AG20443 (cell line): Measurements from ENCODE around the gene CFAP65.

Source experiments
- DNase-seq: peaks from one replicate; pipeline ENCODE4 v3.0.0; 2012; ENCODE audit warnings: low spot score, mixed read lengths

Gene CFAP65

DNA sequence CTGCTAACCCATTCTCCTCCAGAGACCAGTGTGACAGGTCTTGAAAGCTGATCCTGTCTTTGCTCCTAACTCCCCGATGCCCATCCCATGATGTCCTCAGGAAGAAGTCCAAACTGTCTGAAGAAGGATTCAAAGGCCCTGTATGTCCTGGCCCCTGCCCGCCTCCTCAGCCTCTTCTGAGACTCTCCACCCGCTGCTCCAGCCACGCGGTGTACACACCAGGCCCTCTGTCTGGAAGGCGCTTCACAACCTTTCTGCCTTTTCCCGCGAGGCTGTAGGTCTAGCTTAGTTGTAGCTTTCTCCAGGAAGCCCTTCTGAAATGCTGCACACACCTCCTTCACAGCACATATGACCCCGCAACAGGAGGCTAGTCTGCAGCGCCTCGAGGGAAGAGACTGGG is 24.6 kb downstream of the CFAP65 start:
- DNase-seq, result no peak

DNA sequence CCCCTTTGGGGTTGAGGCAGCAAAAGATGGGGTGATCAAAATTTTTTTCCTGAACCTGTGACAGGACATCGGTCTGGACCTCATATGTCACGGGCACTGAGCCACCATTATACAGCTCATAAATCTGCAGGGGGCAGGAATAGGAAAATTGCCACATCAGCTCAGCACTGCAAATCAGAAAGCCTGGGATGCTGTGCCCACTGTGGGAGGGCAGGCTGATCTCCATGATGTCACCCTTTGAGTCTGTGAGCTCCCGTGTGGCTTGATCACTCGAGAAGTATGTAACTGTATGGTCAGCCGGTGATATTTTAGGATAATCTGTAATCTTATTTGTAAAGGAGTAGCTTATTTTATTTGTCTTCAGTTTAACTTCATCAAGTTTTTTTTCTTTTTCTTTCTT is 30.4 kb downstream of the CFAP65 start:
- DNase-seq, result no peak

DNA sequence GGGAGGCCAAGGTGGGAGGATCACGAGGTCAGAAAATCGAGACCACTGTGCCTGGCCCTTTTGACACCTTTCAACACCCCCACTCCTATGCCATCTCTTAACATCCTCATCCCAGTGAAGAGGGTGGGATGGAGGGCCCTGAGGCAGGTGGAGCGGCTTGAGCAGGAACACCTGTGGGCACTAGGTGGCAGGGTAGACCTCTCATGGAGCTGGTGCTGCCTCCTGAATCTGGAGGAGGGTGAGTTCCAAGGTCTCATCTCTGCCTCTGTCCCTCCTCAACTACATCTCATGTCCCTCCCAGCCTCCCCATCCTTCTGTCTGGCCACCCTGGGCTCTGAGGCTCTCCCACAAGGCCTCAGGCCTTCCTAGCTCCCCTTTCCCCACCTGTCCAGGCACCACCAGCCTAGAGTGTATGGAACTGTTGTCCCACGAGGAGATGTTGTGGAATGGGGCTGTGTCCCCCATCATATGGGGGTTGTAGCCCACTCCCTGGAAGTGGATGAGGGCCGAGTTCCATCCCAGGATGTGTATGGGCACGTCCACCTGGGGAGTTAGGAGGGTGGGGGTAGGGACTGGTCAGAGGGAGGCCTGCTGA is 31.1 kb downstream of the CFAP65 start:
- no peak for DNase-seq

DNA sequence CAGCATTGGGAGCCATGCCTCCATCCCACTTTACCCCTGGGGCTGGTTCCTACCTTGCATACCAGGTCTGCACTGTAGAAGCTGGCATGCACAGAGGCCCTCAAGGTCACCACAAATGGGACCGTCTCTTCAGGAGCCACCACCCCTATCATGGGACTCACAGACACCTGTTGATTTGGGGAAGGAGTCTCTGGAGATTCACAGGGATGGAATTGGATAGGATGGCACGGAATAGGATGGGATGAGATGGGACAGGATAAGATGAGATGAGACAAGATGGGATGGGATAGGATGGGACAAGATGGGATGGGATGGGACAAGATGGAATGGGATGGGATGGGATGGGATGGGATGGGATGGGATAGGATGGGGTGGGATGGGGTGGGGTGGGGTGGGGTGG is 32.0 kb downstream of the CFAP65 start:
- DNase-seq, result no peak

DNA sequence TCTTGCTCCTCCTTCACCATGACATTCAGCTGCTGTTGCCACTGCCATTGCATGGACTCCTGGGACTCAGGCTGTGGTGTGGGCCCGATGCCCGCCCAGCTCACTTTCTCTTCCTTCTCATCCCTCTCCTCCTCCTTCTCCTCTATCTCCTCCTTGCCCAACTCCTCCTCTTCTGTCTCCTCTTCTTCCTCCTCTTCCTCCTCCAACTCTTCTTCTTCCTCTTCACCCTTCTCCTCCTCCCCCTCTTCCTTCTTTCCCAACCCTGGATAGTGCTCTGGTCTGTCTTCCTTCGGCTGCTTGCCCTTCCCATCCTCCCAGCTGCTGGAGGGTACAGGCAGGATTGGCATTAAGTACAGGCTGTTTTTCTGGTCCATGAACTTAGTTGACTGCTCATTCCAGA is 37.3 kb downstream of the CFAP65 start:
- no peak for DNase-seq

DNA sequence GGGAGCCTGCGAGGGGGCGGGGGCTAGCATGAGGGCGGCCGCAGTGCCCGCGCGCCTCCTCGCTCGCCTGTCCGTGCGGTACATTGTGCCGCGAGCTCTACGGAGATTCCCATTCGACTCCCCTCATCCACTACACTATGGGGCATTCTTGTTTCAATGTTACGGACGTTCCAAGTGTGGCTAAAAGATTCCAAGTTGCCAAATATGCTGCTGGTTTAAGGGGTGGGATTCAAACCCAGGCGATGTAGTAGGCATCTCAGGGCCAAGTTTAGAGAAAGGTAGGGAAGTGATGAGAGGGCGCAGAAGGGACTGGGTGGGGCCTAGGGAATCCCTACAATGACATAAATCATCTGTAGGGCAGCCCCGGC is 38.1 kb downstream of the CFAP65 start:
- peak; percentile 67 for DNase-seq

DNA sequence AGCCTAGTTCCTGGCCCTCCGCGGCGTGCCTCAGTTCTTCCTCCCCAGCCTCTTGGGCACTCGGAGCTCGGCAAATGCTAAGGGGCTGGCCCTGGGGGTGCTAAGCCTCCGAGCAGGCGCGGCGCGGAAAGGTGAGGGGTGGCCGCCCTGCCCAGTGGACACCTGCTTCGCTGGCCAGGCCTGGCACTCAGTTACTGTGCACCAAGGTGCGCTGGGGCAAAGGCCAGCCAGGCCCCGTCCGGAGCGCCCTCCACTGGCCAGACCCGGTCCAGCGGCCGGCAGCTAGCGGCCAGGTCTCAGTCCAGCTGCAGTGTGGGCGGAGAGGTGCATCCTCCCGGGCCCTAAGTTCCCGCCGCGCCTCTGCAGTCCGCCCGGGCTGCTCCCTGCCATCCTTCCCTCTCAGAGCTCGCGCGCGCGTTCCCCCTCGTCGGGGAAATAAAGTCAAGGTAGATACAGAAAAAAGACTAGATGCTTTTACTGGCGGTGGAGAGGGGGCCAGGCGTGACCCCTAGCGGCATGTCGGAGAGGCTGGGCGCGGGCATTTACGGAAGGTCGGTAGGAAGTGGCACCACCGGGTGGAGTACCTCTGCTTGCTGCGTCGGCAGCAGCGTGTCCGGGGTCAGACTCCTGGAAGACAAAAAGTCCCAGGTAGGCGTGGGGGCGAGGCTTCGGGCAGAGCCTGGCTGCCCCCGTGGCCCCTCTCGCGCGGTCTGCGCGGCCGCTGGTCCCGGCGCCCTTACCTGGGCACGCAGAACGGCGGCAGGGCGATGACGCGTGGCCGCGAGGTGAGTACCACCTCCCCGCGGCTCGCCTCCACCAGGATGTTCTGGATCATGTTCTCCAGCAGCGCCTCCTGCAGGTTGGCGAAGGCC is 38.7 kb downstream of the CFAP65 start:
- peak; percentile 56 for DNase-seq

DNA sequence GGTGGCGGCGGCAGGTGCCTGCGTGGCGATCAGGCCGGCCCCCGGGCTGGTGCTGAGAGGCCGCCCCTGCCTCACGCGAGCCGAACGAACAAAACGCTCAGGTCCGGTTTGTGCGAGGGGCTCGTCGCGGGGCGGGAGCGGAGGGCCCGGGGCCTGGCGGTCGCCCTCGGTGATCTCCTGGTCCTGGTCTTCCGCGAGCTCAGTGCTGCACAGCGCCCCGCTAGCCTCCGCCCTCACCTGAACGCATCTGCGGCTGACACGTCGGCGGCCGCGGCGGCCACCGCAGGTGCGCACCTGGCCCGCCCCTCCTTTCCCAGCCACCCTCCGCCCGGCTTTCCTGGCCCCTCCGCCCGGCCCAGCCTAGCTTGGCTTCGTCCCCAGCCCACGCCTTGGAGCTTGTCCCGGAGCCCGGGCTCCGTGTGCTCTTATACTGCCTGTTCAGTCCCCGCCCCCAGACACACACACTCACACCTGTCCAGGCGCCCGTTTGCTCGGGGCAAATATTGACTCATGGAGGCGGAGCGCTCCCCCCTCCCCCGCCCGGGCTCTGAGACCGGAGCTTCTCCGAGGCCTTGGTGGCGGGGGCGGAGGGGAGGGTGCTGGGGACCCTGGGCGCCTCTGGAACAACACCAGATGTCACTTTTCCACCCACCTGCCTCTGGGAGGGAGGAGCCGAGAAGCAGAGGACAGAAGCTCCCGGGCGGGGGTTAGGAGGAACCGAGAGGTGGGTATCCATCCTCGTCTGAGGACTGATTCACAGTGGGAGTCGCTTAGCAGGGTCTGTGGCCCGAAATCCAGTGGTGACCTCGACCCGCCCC is 39.5 kb downstream of the CFAP65 start:
- no peak for DNase-seq

DNA sequence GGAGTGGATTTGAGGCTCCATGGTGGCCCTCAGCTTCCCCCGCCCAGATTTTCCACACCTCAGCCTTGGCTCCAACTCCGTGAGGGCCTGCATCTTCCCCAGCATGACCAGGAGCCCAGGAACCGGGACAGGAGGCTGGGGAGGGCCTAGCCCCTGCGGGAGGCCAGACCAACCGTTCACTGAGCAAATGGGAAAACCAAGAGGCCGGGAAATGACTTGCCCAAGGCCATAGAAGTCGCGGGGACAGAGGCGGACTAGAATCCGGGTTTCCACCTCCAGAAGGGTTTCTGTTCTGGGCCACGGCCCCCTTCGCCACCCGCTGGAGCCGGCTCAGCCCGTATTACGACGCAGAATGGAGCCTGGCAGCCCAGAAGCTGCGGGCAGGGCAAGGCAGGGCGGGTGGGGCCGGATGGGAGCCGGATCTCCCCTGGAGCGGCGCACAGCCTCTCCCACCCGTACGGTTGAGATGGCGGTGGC is 40.2 kb downstream of the CFAP65 start:
- no peak for DNase-seq

DNA sequence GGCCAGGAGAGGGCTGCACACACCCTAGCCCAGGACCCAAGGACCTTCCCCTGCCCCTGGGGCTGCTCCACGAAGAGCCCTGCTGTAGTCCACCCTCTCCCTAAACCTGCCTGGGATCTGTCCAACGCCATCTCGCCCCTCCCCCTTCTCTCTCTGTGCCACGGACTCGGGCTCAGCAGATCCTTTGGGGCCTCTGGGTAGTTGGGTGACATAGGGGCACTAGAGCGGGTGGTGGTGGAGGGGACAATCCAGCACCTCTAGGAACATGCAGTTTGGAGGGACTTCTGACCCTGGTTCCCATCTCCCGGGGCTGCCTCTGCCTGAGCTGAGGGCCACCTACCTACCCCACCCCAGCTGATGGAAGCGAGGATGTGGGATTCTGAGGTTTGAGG is 40.8 kb downstream of the CFAP65 start:
- DNase-seq, result no peak

DNA sequence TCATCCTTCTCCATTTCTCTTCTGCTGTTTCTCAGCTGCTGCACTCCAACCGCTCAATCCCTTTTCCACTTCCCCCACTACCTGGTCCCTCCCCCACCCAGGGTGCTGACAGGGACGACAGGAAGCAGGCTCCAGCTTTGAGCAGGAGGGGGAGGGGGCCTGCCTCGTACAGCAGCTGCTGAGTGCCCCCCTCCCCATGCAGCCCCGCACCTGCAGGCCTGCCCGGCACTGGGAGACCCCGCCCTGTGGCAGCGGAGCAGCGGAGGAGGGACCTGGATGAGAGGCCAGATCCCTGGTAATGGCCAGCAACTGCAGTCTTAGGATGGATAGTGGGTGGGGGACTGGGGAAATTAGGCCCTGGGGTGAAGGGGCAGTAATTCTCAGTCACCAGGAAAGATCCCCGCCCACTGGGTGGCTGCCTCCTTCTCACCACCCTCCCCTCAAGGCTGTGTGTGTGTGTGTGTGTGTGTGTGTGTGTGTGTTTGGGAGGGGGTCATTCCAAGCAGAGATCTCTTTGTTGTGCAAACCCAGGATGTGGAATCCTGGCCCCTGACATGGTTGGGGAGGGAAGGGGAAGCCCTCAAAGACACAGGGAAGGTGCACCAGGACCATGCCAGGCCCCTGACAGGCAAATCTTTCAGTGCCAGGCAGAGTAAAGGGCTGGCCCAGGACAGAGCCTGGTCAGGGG is 41.3 kb downstream of the CFAP65 start:
- no peak for DNase-seq

DNA sequence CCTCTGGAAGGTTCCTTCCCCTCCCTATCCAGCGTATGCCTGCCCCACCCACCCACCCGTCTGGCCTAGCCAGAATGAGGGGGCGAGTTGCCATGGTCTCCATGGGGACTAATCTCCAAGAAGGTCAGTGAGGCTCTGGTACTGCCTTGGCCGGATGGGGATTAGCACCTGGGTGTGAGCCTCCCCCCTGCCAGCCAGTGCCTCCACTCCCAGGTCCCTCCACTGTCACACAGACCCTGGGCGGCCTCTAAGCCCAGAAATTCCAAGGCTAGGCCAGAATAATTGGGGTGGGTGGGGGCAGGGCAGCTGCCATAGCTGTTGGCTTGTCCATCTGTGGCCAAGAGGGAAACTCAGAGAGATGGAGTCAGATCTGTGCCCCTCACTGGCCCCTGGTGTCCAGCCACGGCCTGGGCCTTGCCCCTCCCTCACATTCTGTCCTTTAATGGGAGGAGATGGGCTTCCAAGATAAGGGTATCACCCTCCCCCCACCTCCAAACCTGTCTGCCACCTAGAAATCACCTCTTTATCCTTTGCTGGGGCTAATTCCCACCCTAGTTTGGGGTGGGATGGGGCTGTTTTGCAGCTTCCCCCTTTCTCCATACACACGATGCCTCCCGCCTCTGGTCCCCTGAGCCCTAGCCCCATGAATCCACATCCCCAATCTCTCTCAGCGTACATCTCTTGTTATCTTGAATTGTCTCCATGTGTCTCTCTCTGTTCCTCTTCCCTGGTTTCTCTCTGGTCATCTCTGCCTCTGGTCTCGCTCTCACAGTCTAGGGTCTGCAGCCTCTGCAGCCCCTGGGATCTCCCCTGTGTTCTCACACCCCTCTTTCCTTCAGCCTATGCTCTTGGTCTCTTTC is 42.1 kb downstream of the CFAP65 start:
- no peak for DNase-seq

DNA sequence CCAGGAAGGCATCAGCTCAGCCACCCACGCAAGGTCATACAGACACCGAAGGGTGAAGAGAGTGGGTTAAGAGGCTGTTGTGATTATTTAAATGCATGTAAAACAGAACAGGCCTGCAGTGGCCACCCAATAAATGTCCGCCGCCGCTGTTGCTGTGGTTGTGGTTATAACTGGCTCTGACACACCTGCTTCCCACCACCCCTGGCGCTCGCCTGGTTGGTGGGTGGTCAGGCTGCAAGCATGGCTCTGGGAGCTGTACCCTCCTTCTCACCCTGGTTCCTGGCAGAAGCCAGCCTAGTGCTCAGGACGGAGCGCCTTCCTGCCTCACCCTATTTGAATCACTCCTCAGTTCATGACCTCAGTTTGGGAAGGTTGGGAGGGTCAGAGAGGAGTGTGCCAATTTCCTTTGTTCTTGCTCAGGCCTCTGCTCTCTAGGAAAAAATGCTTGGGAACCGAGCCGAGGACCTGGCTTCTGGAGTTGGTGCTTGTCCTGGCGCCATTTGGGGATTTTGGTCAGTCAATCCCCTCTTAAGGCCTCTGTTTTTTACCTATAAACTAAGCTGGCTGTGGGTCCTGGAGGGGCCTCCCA is 42.8 kb downstream of the CFAP65 start:
- DNase-seq, result no peak

DNA sequence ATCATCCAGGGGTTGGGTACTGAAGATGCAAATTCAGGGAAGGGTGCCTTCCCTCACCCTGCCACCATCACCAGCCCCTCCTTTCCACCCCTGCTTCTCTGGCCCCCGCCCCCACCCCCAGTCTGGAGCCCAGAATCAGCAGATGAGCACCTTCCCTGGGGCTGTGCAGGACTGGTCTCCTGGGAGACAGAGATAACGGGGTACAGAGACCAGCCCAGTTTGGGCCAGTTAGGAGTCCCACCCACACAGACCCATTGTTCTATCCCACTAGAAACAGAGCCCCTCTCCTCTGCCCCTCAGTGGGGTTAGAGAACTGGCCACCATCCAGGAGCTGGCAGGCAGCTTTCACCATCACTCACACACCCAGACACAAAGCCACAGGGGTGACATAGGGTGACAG is 43.6 kb downstream of the CFAP65 start:
- no peak for DNase-seq

DNA sequence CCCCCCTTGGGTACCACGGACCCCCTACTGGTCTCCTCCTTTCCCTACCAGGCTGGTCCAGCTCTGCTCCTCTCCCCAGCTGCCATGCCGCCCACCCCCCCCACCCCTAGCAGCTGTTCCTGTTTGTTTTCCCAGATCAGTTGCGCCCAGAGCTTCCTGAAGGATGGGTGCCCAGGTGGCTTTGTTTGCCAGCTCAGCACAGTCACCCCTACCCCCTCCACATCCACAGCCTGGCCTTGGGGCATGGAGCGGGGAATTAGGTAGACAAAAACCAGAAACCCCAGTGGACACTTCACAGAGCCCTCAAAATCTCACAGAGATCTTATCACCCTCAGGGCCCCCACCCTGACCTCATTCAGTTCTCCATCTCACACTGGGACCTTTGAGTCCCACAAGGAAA is 44.4 kb downstream of the CFAP65 start:
- no peak for DNase-seq

DNA sequence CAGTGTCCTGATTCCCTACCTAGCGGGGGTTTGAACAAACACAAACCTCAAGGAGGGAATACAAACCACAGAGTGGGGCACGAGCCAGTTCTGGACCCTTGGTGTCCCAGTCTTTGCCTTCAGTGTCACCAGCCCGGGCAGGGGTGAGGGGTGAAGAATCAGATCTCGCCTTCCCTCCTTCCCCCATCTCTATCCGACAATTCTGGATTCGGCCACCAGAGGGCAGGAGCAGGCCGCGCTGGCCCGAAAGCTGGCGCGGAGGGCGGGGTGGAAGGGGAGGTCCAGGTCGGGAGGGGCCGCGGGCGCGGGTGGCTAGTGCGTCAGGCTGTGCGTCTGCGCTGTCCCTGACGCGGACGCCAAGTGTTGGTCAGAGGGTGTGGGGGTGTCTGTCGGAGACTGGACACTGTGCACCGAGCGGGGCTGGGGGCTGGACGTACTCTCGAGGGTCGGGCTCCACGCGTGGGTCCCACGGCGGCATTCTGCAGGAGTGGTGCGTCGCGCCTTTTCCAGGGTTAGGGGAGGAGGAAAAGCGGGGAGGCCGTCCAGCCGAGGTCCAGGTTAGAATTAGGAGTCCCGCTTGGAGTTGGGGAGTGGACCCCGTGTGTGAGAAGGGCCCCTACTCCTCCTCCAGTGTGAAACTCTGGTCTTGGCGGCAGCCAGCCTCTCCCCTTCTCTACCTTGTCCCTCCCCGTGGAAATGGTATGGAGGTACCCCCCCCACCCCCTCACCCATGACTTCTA is 45.2 kb downstream of the CFAP65 start:
- DNase-seq, result peak; percentile 99

DNA sequence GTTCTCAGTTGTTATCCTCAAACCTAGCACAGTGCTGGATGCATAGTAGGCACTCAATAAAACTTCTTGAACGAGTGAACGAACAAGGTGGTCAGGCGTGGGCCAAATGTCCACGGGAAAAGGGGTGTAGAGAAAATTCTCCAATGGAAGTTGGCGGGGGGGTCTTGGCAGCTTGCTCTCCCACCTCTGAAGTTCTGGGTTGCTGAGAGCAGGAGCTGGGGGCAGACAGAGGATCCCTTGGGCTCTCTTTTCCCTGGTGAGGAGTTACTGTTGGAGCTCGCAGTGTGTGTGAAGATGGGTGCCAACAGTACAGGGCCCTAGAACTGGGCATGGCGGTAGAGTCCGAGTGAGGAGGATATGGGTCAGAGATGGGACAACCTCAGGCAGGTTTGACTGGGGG is 45.8 kb downstream of the CFAP65 start:
- no peak for DNase-seq

DNA sequence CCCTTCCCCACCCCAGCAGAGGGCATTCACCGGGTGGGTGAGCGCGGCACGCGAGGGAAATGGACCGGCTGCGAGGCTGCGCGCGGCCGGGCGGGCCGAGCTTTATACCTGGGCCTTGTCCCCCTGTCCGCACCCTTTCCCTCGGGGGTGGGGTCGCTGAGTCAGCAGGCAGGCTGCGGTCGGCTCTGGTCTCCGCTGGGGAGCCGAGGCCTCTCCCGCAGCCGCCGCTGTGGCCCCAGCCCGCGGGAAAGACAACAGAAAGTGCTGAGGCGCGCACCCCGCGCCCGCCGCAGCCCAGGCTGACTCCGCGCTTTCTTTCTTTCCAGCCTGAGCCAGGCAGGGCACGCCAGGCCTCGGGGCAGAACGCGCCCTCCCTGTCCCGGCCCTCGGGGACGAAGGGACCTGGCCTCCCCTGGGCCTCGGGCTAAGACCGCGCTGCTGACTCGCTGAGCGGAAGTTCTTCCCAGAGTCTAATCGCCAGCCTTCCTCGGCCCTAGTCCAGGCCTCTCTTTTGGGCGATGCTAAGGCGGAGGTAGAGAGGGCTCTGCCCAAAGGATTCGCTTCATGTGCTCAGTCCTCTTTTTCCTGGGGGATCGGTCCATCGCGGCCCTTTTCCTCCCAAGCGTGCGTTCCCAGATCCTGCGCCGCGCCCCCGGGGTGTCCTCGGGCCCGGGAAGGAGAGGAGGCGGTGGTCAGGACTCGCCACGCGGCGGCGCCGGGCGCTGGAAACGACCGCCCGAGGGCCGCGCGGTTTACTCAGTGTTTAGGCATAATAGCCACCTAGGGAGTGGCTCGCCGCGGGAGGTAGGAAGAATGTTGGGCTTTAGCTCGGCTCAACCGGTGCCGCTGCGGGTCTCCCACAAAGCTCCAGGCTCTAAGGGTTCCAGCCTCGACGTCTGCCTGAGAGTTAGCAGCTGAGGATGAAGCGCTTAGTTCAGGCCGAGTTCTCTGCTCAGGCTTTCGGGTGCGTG is 47.7 kb downstream of the CFAP65 start, which contains the start of gene CRYBA2:
TSS of gene CRYBA2 (minus strand) at position 78 of the 971 bp plus-strand sequence. CDS start 246 bp downstream, outside the sequence.
- DNase-seq, result no peak
